ENCODE data around the gene BZW2. TPM values are rescaled to one million over a fixed set of nuclear protein-coding genes. Genes with fewer than 3 reads are reported as not detected.
A peak's percentile ranks its signal among the peaks of the same experiment; 100 is the strongest.

Gene BZW2
- total and polyA plus RNA-seq, 7 experiments from 2014 or later, result 24.6 to 79.3 (median 30.5) TPM

GRCh38 chr7:16609842-16610450 is 36.0 kb upstream of the BZW2 start:
- POLR2A ChIA-PET, result no interaction called here
- Mint-ChIP-seq H3K27ac (no peak overlapping the region), H3K27me3 (no peaks in the 10 kb centered on the region), H3K36me3 (peaks cover 4 to 55% (median 16%) of the 10 kb centered on the region in 5 donors), H3K4me3 (no peak overlapping the region), H3K4me1 (peaks cover 0 to 6% (median 0%) of the 10 kb centered on the region in 7 donors), H3K9me3 (no peaks in the 10 kb centered on the region)
- H3K27ac ChIP-seq (ENCODE audit: low read depth, low read length), result no peak overlapping the region
- intact Hi-C loops (cut with micrococcal nuclease), result no loop called here
- H3K9me3 ChIP-seq (ENCODE audit: control insufficient read depth in 2 of 3, low read length in 3 of 3), result no peaks in the 10 kb centered on the region
- H3K36me3 ChIP-seq (ENCODE audit: control insufficient read depth in 2 of 3, insufficient read depth in 3 of 3, low read length in 3 of 3), result peaks cover 0 to 22% (median 0%) of the 10 kb centered on the region in 3 experiments
- no peaks in the 10 kb centered on the region for H3K4me1 ChIP-seq (ENCODE audit: control insufficient read depth in 2 of 2, insufficient read depth in 2 of 2, low read length in 2 of 2)
- ATAC-seq (peak; percentile 46), DNase-seq (no peak)
- CTCF ChIA-PET, result no interaction called here
- no peaks in the 10 kb centered on the region for H3K27me3 ChIP-seq (ENCODE audit: control insufficient read depth in 2 of 2, insufficient read depth in 2 of 2, low read length in 2 of 2)
- H3K4me3 ChIP-seq (ENCODE audit: low read length), result no peak overlapping the region

GRCh38 chr7:16611711-16612110 is 34.3 kb upstream of the BZW2 start:
- no peak overlapping the region for H3K4me3 Mint-ChIP-seq
- H3K9me3 Mint-ChIP-seq, result no peaks in the 10 kb centered on the region
- no peaks in the 10 kb centered on the region for H3K9me3 ChIP-seq (ENCODE audit: control insufficient read depth in 2 of 3, low read length in 3 of 3)
- no peak overlapping the region for H3K4me3 ChIP-seq (ENCODE audit: low read length)
- no peak overlapping the region for H3K27ac ChIP-seq (ENCODE audit: low read depth, low read length)
- ATAC-seq (no peak), DNase-seq (no peak)
- no peaks in the 10 kb centered on the region for H3K27me3 Mint-ChIP-seq
- no peaks in the 10 kb centered on the region for H3K27me3 ChIP-seq (ENCODE audit: control insufficient read depth in 2 of 2, insufficient read depth in 2 of 2, low read length in 2 of 2)
- H3K4me1 ChIP-seq (ENCODE audit: control insufficient read depth in 2 of 2, insufficient read depth in 2 of 2, low read length in 2 of 2), result no peaks in the 10 kb centered on the region
- intact Hi-C loops (cut with micrococcal nuclease), result no loop called here
- CTCF ChIA-PET, result interaction anchor here (0.6 kb wide), 1 partner anchor 96 kb away, joined by 3 read pairs; no protein-coding TSS in a partner anchor
- peaks cover 9 to 60% (median 21%) of the 10 kb centered on the region in 5 donors for H3K36me3 Mint-ChIP-seq
- POLR2A ChIA-PET, result no interaction called here
- H3K27ac Mint-ChIP-seq, result no peak overlapping the region
- H3K36me3 ChIP-seq (ENCODE audit: control insufficient read depth in 2 of 3, insufficient read depth in 3 of 3, low read length in 3 of 3), result peaks cover 0 to 30% (median 0%) of the 10 kb centered on the region in 3 experiments
- H3K4me1 Mint-ChIP-seq, result peaks cover 0 to 6% (median 0%) of the 10 kb centered on the region in 7 donors

GRCh38 chr7:16615228-16615627 is 30.8 kb upstream of the BZW2 start:
- no peak for DNase-seq
- no peaks in the 10 kb centered on the region for H3K9me3 Mint-ChIP-seq
- H3K9me3 ChIP-seq (ENCODE audit: control insufficient read depth in 2 of 3, low read length in 3 of 3), result no peaks in the 10 kb centered on the region
- H3K27me3 ChIP-seq (ENCODE audit: control insufficient read depth in 2 of 2, insufficient read depth in 2 of 2, low read length in 2 of 2), result no peaks in the 10 kb centered on the region
- H3K4me3 ChIP-seq (ENCODE audit: low read length), result no peak overlapping the region
- H3K4me3 Mint-ChIP-seq, result no peak overlapping the region
- no peak for ATAC-seq
- H3K27me3 Mint-ChIP-seq, result no peaks in the 10 kb centered on the region
- H3K27ac Mint-ChIP-seq, result no peak overlapping the region
- H3K36me3 Mint-ChIP-seq, result peaks cover 5 to 62% (median 28%) of the 10 kb centered on the region in 5 donors
- intact Hi-C loops (cut with micrococcal nuclease), result loop anchor here in 1 of 2 donors (1.0 kb wide), 1 partner anchor 30 kb away; the partner anchor contains the start of gene ANKMY2
- H3K4me1 Mint-ChIP-seq, result peaks cover 0 to 10% (median 3%) of the 10 kb centered on the region in 7 donors
- no peaks in the 10 kb centered on the region for H3K4me1 ChIP-seq (ENCODE audit: control insufficient read depth in 2 of 2, insufficient read depth in 2 of 2, low read length in 2 of 2)
- ChIA-PET POLR2A (no interaction called here), CTCF (interaction anchor here (0.6 kb wide), 1 partner anchor 364 kb away, joined by 3 read pairs; no protein-coding TSS in a partner anchor)
- no peak overlapping the region for H3K27ac ChIP-seq (ENCODE audit: low read depth, low read length)
- peaks cover 0 to 19% (median 0%) of the 10 kb centered on the region in 3 experiments for H3K36me3 ChIP-seq (ENCODE audit: control insufficient read depth in 2 of 3, insufficient read depth in 3 of 3, low read length in 3 of 3)

- Mint-ChIP-seq H3K27ac (no peak overlapping the region), H3K27me3 (no peaks in the 10 kb centered on the region), H3K4me1 (peaks cover 0 to 13% (median 4%) of the 10 kb centered on the region in 7 donors), H3K9me3 (no peaks in the 10 kb centered on the region), H3K4me3 (no peak overlapping the region), H3K36me3 (peaks cover 5 to 57% (median 34%) of the 10 kb centered on the region in 5 donors)
- H3K27me3 ChIP-seq (ENCODE audit: control insufficient read depth in 2 of 2, insufficient read depth in 2 of 2, low read length in 2 of 2), result no peaks in the 10 kb centered on the region
- H3K36me3 ChIP-seq (ENCODE audit: control insufficient read depth in 2 of 3, insufficient read depth in 3 of 3, low read length in 3 of 3), result peaks cover 0 to 19% (median 0%) of the 10 kb centered on the region in 3 experiments
- H3K4me1 ChIP-seq (ENCODE audit: control insufficient read depth in 2 of 2, insufficient read depth in 2 of 2, low read length in 2 of 2), result no peaks in the 10 kb centered on the region
- DNase-seq, result no peak
- no peaks in the 10 kb centered on the region for H3K9me3 ChIP-seq (ENCODE audit: control insufficient read depth in 2 of 3, low read length in 3 of 3)
- no peak for ATAC-seq
- no peak overlapping the region for H3K27ac ChIP-seq (ENCODE audit: low read depth, low read length)
- CTCF ChIA-PET, result no interaction called here
- no peak overlapping the region for H3K4me3 ChIP-seq (ENCODE audit: low read length)
- POLR2A ChIA-PET, result no interaction called here
- intact Hi-C loops (cut with micrococcal nuclease), result no loop called here
Observed at GRCh38 chr7:16616122-16616521, 29.9 kb upstream of the BZW2 start.

GRCh38 chr7:16616542-16616941 is 29.4 kb upstream of the BZW2 start:
- no peak overlapping the region for H3K4me3 Mint-ChIP-seq
- H3K4me3 ChIP-seq (ENCODE audit: low read length), result no peak overlapping the region
- peaks cover 0 to 19% (median 0%) of the 10 kb centered on the region in 3 experiments for H3K36me3 ChIP-seq (ENCODE audit: control insufficient read depth in 2 of 3, insufficient read depth in 3 of 3, low read length in 3 of 3)
- no peaks in the 10 kb centered on the region for H3K9me3 ChIP-seq (ENCODE audit: control insufficient read depth in 2 of 3, low read length in 3 of 3)
- H3K4me1 Mint-ChIP-seq, result peaks cover 0 to 13% (median 4%) of the 10 kb centered on the region in 7 donors
- no peak overlapping the region for H3K27ac Mint-ChIP-seq
- ATAC-seq (no peak), DNase-seq (no peak)
- peaks cover 5 to 57% (median 37%) of the 10 kb centered on the region in 5 donors for H3K36me3 Mint-ChIP-seq
- no peaks in the 10 kb centered on the region for H3K9me3 Mint-ChIP-seq
- H3K27me3 ChIP-seq (ENCODE audit: control insufficient read depth in 2 of 2, insufficient read depth in 2 of 2, low read length in 2 of 2), result no peaks in the 10 kb centered on the region
- H3K27me3 Mint-ChIP-seq, result no peaks in the 10 kb centered on the region
- CTCF ChIA-PET, result no interaction called here
- H3K4me1 ChIP-seq (ENCODE audit: control insufficient read depth in 2 of 2, insufficient read depth in 2 of 2, low read length in 2 of 2), result no peaks in the 10 kb centered on the region
- intact Hi-C loops (cut with micrococcal nuclease), result no loop called here
- POLR2A ChIA-PET, result no interaction called here
- H3K27ac ChIP-seq (ENCODE audit: low read depth, low read length), result no peak overlapping the region

- H3K27me3 ChIP-seq (ENCODE audit: control insufficient read depth in 2 of 2, insufficient read depth in 2 of 2, low read length in 2 of 2), result no peaks in the 10 kb centered on the region
- intact Hi-C loops (cut with micrococcal nuclease), result loop anchor here in 1 of 2 donors (2.0 kb wide), 1 partner anchor 25 kb away; the partner anchor contains the start of gene ANKMY2
- H3K36me3 Mint-ChIP-seq, result peaks cover 10 to 66% (median 37%) of the 10 kb centered on the region in 5 donors
- H3K4me1 Mint-ChIP-seq, result peaks cover 0 to 13% (median 2%) of the 10 kb centered on the region in 7 donors
- peak; percentile 45 for ATAC-seq
- no peaks in the 10 kb centered on the region for H3K9me3 Mint-ChIP-seq
- ChIA-PET CTCF (interaction anchor here (0.8 kb wide), 1 partner anchor 60 kb away, joined by 4 read pairs; no protein-coding TSS in a partner anchor), POLR2A (no interaction called here)
- no peak overlapping the region for H3K4me3 ChIP-seq (ENCODE audit: low read length)
- peak overlapping the region in 1 of 10 donors; percentile 6 for H3K4me3 Mint-ChIP-seq
- H3K27me3 Mint-ChIP-seq, result no peaks in the 10 kb centered on the region
- no peak for DNase-seq
- no peaks in the 10 kb centered on the region for H3K9me3 ChIP-seq (ENCODE audit: control insufficient read depth in 2 of 3, low read length in 3 of 3)
- H3K4me1 ChIP-seq (ENCODE audit: control insufficient read depth in 2 of 2, insufficient read depth in 2 of 2, low read length in 2 of 2), result no peaks in the 10 kb centered on the region
- peak overlapping the region in 2 of 9 donors; percentile 1 to 66 for H3K27ac Mint-ChIP-seq
- no peak overlapping the region for H3K27ac ChIP-seq (ENCODE audit: low read depth, low read length)
- H3K36me3 ChIP-seq (ENCODE audit: control insufficient read depth in 2 of 3, insufficient read depth in 3 of 3, low read length in 3 of 3), result peaks cover 0 to 12% (median 0%) of the 10 kb centered on the region in 3 experiments
Observed at GRCh38 chr7:16619979-16620408, 26.0 kb upstream of the BZW2 start.

GRCh38 chr7:16626388-16626787 is 19.6 kb upstream of the BZW2 start:
- DNase-seq (no peak), ATAC-seq (no peak)
- Histone ChIP-seq H3K4me1 (ENCODE audit: control insufficient read depth in 2 of 2, insufficient read depth in 2 of 2, low read length in 2 of 2) (no peaks in the 10 kb centered on the region), H3K36me3 (ENCODE audit: control insufficient read depth in 2 of 3, insufficient read depth in 3 of 3, low read length in 3 of 3) (peaks cover 0 to 8% (median 0%) of the 10 kb centered on the region in 3 experiments), H3K27me3 (ENCODE audit: control insufficient read depth in 2 of 2, insufficient read depth in 2 of 2, low read length in 2 of 2) (no peaks in the 10 kb centered on the region), H3K9me3 (ENCODE audit: control insufficient read depth in 2 of 3, low read length in 3 of 3) (no peaks in the 10 kb centered on the region), H3K27ac (ENCODE audit: low read depth, low read length) (no peak overlapping the region), H3K4me3 (ENCODE audit: low read length) (no peak overlapping the region)
- Mint-ChIP-seq H3K36me3 (peaks cover 5 to 42% (median 8%) of the 10 kb centered on the region in 5 donors), H3K4me1 (peaks cover 0 to 6% (median 0%) of the 10 kb centered on the region in 7 donors), H3K4me3 (no peak overlapping the region), H3K27ac (no peak overlapping the region), H3K9me3 (no peaks in the 10 kb centered on the region), H3K27me3 (no peaks in the 10 kb centered on the region)
- CTCF ChIA-PET, result no interaction called here
- intact Hi-C loops (cut with micrococcal nuclease), result no loop called here
- POLR2A ChIA-PET, result no interaction called here

Data from naive thymus-derived CD4-positive, alpha-beta T cell (primary cell).